PC-9 (cell line): Measurements from ENCODE around the gene MMD2. TPM values are rescaled to one million over a fixed set of nuclear protein-coding genes. Genes with fewer than 3 reads are reported as not detected.
A peak's percentile ranks its signal among the peaks of the same experiment; 100 is the strongest.

Source experiments
- BruUV-seq: library from RNA; stranded (reverse); fragments of 400-500 nt; replicated peaks from 2 replicates; lab custom pipeline; 2021; lab: Mats Ljungman, UMichigan
- CTCF ChIA-PET: fragments of 300-600 bp; sonication (Branson Sonifier 250); formaldehyde crosslinking; loops from one replicate; lab custom pipeline; 2022; ENCODE audit warnings: antibody characterized with exemption; lab: Charles Lee
- POLR2A ChIA-PET: fragments of 300-600 bp; sonication (Branson Sonifier 250); formaldehyde crosslinking; loops from one replicate; lab custom pipeline; 2022; ENCODE audit warnings: antibody characterized with exemption; ENCODE audit not compliant: unreplicated experiment; lab: Charles Lee
- DNase-seq, 2 experiments: peaks; one replicate each; pipeline versions ENCODE4 v3.0.0 to v3.0.0-alpha.2; 2015 to 2022; ENCODE audit warnings: mixed read lengths in 1 of 2
- H2AFZ ChIP-seq: fragments of 200-600 bp; sonication (generic); 2 replicates; pipeline ENCODE4 v1.8.1; 2017; ENCODE audit warnings: antibody characterized with exemption
- H3F3A ChIP-seq: fragments of 200-600 bp; sonication (generic); 2 replicates; pipeline ENCODE4 v1.8.1; 2017; ENCODE audit warnings: antibody characterized with exemption, mild to moderate bottlenecking, low read depth; ENCODE audit not compliant: insufficient read depth
- H3K27ac ChIP-seq: fragments of 200-600 bp; sonication (generic); 2 replicates; pipeline ENCODE4 v1.6.1; 2016; ENCODE audit warnings: mixed run types
- H3K27me3 ChIP-seq: fragments of 200-600 bp; sonication (generic); 2 replicates; pipeline ENCODE4 v1.6.1; 2016; ENCODE audit warnings: low read depth, mixed run types; ENCODE audit not compliant: insufficient read depth
- H3K36me3 ChIP-seq: fragments of 200-600 bp; sonication (generic); 2 replicates; pipeline ENCODE4 v1.6.1; 2016; ENCODE audit warnings: low read depth, mixed run types
- H3K4me1 ChIP-seq: fragments of 200-600 bp; sonication (generic); replicated peaks from 2 replicates; pipeline ENCODE4 v1.6.1; 2016; ENCODE audit warnings: mixed run types; ENCODE audit not compliant: insufficient read depth
- H3K4me2 ChIP-seq: fragments of 200-600 bp; sonication (generic); 2 replicates; pipeline ENCODE4 v1.6.1; 2017; ENCODE audit warnings: mixed run types
- H3K4me3 ChIP-seq: fragments of 200-600 bp; sonication (generic); 2 replicates; pipeline ENCODE4 v1.6.1; 2016; ENCODE audit warnings: mixed run types
- H3K79me2 ChIP-seq: fragments of 200-600 bp; sonication (generic); 2 replicates; pipeline ENCODE4 v1.6.1; 2017; ENCODE audit warnings: low read depth, mixed run types
- H3K9me2 ChIP-seq: fragments of 200-600 bp; sonication (generic); 2 replicates; pipeline ENCODE4 v1.8.1; 2017; ENCODE audit warnings: mild to moderate bottlenecking; ENCODE audit not compliant: insufficient read depth
- H3K9me3 ChIP-seq: fragments of 200-600 bp; sonication (generic); 2 replicates; pipeline ENCODE4 v1.8.1; 2016; ENCODE audit warnings: low read depth; ENCODE audit not compliant: insufficient read depth
- H4K20me1 ChIP-seq: fragments of 200-600 bp; sonication (generic); 2 replicates; pipeline ENCODE4 v1.8.1; 2017; ENCODE audit not compliant: insufficient read depth
- CTCF ChIP-seq: fragments of 200-600 bp; sonication (generic); conservative IDR thresholded peaks from 2 replicates; pipeline ENCODE4 v1.6.1; 2017; ENCODE audit warnings: mixed run types, antibody characterized with exemption, mild to moderate bottlenecking, moderate library complexity
- EZH2 ChIP-seq: fragments of 200-600 bp; sonication (generic); IDR thresholded peaks from 2 replicates; pipeline ENCODE4 v1.8.0; 2017; ENCODE audit warnings: antibody characterized with exemption, low read depth
- intact Hi-C: fragments of 100-400 bp; cut with micrococcal nuclease; formaldehyde crosslinking; loops from one replicate; pipeline ENCODE4 v1.10.0; 2022; ENCODE audit not compliant: unreplicated experiment
- total RNA-seq: library from RNA; stranded (reverse); gene quantifications from 2 replicates; pipeline ENCODE4 v1.2.3, GENCODE V29; 2021

Gene MMD2
- total RNA-seq, 1 experiment from 2014 or later, result not detected

- peaks cover 89% of the 10 kb centered on the region for H3K27me3 ChIP-seq
- no peaks in the 10 kb centered on the region for H3K79me2 ChIP-seq
- no peak overlapping the region for H3K27ac ChIP-seq
- ChIA-PET POLR2A (no interaction called here), CTCF (interaction anchor here (0.6 kb wide), 1 partner anchor 217 kb away, joined by 10 read pairs; no protein-coding TSS in a partner anchor)
- no peaks in the 10 kb centered on the region for H4K20me1 ChIP-seq
- intact Hi-C loops, result no loop called here
- H2AFZ ChIP-seq, result no peak overlapping the region
- H3K4me3 ChIP-seq, result no peak overlapping the region
- BruUV-seq, result no TSS peak
- no peaks in the 10 kb centered on the region for H3K9me3 ChIP-seq
- H3K36me3 ChIP-seq, result no peaks in the 10 kb centered on the region
- no peaks in the 10 kb centered on the region for H3K9me2 ChIP-seq
- no peaks in the 10 kb centered on the region for H3K4me1 ChIP-seq
- DNase-seq, result peak in 1 of 2 experiments; percentile 20
- H3K4me2 ChIP-seq, result no peak overlapping the region
- TF ChIP-seq EZH2 (no peak), CTCF (no peak)
- H3F3A ChIP-seq, result no peaks in the 10 kb centered on the region
Observed at GRCh38 chr7:4951903-4952636, 6.9 kb downstream of the MMD2 start.

GRCh38 chr7:4951304-4951703 lies 7.7 kb downstream of the MMD2 start:
- DNase-seq, result no peak
- H3K79me2 ChIP-seq, result no peaks in the 10 kb centered on the region
- H3K36me3 ChIP-seq, result no peaks in the 10 kb centered on the region
- H3K9me3 ChIP-seq, result no peaks in the 10 kb centered on the region
- intact Hi-C loops, result no loop called here
- H3K27ac ChIP-seq, result no peak overlapping the region
- peaks cover 91% of the 10 kb centered on the region for H3K27me3 ChIP-seq
- CTCF ChIA-PET, result no interaction called here
- H3F3A ChIP-seq, result no peaks in the 10 kb centered on the region
- TF ChIP-seq CTCF, result no peak
- TF ChIP-seq EZH2, result no peak
- no peak overlapping the region for H3K4me2 ChIP-seq
- no peaks in the 10 kb centered on the region for H4K20me1 ChIP-seq
- BruUV-seq, result no TSS peak
- POLR2A ChIA-PET, result no interaction called here
- H3K9me2 ChIP-seq, result no peaks in the 10 kb centered on the region
- no peak overlapping the region for H3K4me3 ChIP-seq
- H3K4me1 ChIP-seq, result no peaks in the 10 kb centered on the region
- no peak overlapping the region for H2AFZ ChIP-seq

GRCh38 chr7:4948402-4948801 lies 10.6 kb downstream of the MMD2 start:
- H2AFZ ChIP-seq, result no peak overlapping the region
- no peaks in the 10 kb centered on the region for H3K79me2 ChIP-seq
- H3K36me3 ChIP-seq, result no peaks in the 10 kb centered on the region
- no TSS peak for BruUV-seq
- TF ChIP-seq CTCF (no peak), EZH2 (no peak)
- H3K27ac ChIP-seq, result no peak overlapping the region
- ChIA-PET POLR2A (no interaction called here), CTCF (no interaction called here)
- no peaks in the 10 kb centered on the region for H3F3A ChIP-seq
- no peak overlapping the region for H3K4me3 ChIP-seq
- H3K9me3 ChIP-seq, result no peaks in the 10 kb centered on the region
- H3K4me2 ChIP-seq, result no peak overlapping the region
- no peaks in the 10 kb centered on the region for H4K20me1 ChIP-seq
- no peaks in the 10 kb centered on the region for H3K9me2 ChIP-seq
- H3K27me3 ChIP-seq, result peaks cover 93% of the 10 kb centered on the region
- intact Hi-C loops, result no loop called here
- DNase-seq, result no peak
- H3K4me1 ChIP-seq, result no peaks in the 10 kb centered on the region
